ENCODE results near the gene KLHDC8B.

Gene KLHDC8B

DNA sequence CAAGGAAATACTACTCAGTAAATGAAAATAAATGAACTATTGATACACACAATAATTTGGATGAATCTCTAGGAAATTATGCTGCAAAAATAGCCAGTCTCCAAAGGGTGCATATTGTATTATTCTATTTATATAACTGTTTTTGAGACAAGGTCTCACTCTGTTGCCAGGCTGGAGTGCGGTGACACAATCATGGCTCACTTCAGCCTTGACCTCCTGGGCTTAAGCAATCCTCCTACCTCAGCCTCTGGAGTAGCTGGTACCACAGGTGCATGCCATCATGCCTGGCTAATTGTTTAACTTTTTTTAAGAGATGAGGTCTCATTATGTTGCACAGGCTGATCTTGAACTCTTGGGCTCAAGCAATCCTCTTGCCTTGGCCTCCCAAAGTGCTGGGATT is 12.5 kb downstream of the KLHDC8B start:
- TF ChIP-seq, protein P1, sequence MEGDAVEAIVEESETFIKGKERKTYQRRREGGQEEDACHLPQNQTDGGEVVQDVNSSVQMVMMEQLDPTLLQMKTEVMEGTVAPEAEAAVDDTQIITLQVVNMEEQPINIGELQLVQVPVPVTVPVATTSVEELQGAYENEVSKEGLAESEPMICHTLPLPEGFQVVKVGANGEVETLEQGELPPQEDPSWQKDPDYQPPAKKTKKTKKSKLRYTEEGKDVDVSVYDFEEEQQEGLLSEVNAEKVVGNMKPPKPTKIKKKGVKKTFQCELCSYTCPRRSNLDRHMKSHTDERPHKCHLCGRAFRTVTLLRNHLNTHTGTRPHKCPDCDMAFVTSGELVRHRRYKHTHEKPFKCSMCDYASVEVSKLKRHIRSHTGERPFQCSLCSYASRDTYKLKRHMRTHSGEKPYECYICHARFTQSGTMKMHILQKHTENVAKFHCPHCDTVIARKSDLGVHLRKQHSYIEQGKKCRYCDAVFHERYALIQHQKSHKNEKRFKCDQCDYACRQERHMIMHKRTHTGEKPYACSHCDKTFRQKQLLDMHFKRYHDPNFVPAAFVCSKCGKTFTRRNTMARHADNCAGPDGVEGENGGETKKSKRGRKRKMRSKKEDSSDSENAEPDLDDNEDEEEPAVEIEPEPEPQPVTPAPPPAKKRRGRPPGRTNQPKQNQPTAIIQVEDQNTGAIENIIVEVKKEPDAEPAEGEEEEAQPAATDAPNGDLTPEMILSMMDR (IDR thresholded peaks at IDR 0.05; ENCODE audit: extremely low read depth, missing control alignments) = no peak
- no peak for DNase-seq (ENCODE audit: low spot score)

DNA sequence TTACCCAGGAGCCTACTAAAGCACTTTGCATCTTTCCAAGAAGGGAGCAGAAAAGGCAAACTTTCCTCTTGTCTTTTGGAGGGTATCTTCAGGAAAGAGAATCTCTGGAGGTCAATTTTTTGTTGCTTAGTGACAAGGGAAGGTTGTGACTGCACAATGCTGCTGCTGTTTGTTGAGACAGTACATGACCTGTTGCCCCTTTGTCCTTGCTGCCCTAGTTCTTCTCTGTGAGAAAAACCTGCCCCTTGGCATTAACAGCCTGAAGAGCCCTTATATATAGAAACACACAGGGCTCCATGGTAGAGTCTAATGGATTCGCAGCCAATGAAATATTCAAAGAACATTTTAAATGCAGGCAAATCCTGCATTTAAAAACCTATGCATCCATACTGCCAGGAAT is 20.3 kb downstream of the KLHDC8B start:
- TF ChIP-seq, protein P1 (IDR thresholded peaks at IDR 0.05; ENCODE audit: extremely low read depth, missing control alignments) = no peak
- no peak for DNase-seq (ENCODE audit: low spot score)

DNA sequence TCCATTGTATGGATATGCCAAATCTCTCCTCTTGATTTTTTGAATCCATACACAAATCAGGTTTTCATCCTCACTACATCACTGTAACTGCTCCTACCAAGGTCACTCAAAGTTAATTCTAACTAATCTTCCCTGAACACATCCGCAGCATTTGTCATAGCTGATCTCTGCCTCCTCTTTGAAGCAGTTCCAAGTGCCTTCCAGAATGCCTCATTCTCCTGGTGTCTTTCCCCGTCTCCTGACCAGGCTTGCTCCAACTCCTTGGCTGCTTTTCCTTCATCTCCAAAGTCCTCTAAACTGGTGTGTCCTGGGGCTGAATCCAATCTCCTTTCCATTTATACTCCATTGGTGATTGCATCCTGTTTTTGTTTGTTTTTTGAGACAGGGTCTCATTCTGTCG is 26.8 kb downstream of the KLHDC8B start:
- TF ChIP-seq, protein P1 (IDR thresholded peaks at IDR 0.05; ENCODE audit: extremely low read depth, missing control alignments) = no peak
- no peak for DNase-seq (ENCODE audit: low spot score)

DNA sequence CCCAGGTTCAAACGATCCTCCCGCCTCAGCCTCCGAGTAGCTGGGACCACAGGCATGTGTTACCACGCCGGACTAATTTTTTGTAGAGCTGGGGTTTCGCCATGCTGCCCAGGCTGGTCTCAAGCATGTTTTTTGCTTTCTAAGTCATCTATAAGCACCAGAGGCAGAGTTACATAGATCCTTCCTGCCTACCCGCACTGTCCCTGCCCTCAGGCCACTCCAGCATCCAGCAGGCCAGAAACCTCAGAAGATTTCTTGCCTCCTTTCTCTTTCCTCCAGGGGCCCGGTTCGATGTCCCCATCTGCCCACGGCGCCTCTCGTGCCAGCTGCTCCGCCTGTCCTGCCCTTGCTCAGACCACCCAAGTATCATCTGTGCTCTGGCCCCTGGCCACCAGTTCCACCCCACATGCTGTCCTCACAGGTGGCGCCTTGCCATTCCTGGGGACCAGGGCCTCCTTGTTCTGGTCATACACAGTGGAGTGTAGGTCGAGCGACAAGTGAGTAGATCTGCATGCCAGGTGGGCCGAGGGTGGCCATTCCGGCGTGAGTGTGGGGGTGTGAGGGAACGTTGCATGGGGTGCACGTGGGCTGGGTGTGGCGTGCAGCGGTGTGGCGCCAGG is 27.3 kb downstream of the KLHDC8B start:
- DNase-seq (ENCODE audit: low spot score) = peak; percentile 15
- TF ChIP-seq, protein P1 (IDR thresholded peaks at IDR 0.05; ENCODE audit: extremely low read depth, missing control alignments) = no peak

DNA sequence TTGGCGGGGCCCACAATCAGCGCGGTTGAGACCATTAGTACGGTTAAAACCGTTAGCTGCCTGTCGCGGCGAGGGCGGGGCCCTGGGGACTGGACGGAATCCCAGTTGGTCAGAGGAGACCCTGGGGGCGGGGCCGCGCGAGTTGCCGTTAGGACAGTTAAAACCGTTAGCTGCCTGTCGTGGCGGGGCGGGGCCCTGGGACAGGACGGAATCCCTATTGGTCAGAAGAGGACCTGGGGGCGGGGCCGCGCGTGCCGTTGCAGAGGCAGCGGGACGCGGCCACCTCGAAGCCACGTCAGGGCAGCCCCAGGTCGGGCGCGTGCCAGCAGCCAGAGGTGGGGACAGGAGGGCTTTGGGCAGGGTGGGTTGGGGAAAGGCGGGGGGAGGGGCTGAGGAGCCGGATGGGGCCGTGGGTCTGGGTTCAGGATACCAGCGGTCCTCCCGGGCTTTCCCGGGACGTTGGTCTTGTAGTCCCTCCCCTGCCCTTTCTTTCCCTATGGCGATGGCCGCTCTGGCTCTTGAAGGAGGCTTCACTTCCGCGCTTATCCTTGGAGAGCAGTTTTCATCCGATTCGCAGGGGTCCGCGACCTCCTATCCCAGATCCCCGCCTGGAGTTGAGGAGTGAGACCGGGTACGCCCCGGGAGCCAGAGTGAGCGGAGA is 28.0 kb downstream of the KLHDC8B start:
- TF ChIP-seq, protein P1 (IDR thresholded peaks at IDR 0.05; ENCODE audit: extremely low read depth, missing control alignments) = no peak
- peak; percentile 9 for DNase-seq (ENCODE audit: low spot score)

DNA sequence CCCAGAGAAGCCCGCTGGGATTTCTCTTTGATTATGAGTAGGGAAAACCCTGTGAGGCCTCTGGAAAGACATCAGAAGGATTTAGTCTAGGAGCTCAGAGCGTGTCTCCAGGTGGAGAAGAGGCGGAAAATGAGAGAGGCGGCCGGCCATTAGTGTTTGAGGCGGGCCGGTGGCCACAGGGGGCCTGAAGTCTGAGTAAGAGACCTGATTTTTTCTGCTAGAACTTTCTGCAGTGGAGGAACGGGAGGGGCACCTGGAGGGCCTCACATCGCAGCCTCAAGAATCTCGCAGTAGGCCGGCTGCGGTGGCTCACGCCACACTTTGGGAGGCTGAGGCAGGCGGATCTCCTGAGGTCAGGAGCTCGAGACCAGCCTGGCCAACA is 28.5 kb downstream of the KLHDC8B start:
- peak; percentile 8 for DNase-seq (ENCODE audit: low spot score)
- TF ChIP-seq, protein P1 (IDR thresholded peaks at IDR 0.05; ENCODE audit: extremely low read depth, missing control alignments) = no peak

DNA sequence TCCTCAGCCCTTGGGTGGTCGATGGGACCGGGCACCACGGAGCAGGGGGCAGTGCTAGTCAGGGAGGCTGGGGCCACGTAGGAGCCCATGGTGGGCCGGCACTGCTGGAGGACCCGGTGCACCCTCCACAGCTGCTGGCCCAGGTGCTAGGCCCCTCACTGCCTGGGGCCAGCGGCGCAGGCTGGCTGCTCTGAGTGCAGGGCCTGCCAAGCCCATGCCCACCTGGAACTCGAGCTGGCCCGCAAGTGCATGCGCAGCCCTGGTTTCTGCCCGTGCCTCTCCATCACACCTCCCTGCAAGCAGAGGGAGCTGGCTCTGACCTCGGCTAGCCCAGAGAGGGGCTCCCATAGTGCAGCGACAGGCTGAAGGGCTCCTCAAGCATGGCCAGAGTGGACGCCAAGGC is 42.1 kb downstream of the KLHDC8B start:
- TF ChIP-seq, protein P1 (IDR thresholded peaks at IDR 0.05; ENCODE audit: extremely low read depth, missing control alignments) = no peak
- no peak for DNase-seq (ENCODE audit: low spot score)

All from GM20000 (cell line).